Cardiac septum (tissue), 1 donor: ENCODE data around the gene RUFY3. TPM values are rescaled to one million over a fixed set of nuclear protein-coding genes. Genes with fewer than 3 reads are reported as not detected.
"Not testable (repeated sequence)": the region's sequence is repeated elsewhere in the genome, so short reads cannot be mapped to it uniquely, and the experiment has no call there.

Experiments
- DNase-seq: peaks from one replicate; pipeline ENCODE4 v3.0.0-alpha.2; 2020; ENCODE audit warnings: low spot score
- intact Hi-C: fragments of 100-400 bp; cut with DNase I; formaldehyde crosslinking; loops from one replicate; pipeline ENCODE4 v1.14.0; 2022
- total RNA-seq: library from RNA; stranded (reverse); fragmentation: NEBNext Ultra II Directional; extraction: Animal tissue kit (Norgen Biotek cat#: 25700); gene quantifications from one replicate; pipeline ENCODE4 v1.2.1, GENCODE V29; 2021
- donor health status: DM: no; HTN: no; CAD: no.

RUFY3 gene
- total RNA-seq, 1 donor from 2014 or later: 26.1 TPM

- DNase-seq: no peak
- intact Hi-C loops: no loop called here
Measured at GRCh38 chr4:70760662-70761061, 38.9 kb downstream of the RUFY3 start.

GRCh38 chr4:70761276-70761816 is 39.6 kb downstream of the RUFY3 start:
- intact Hi-C loops: no loop called here

GRCh38 chr4:70765368-70765767 is 43.6 kb downstream of the RUFY3 start:
- intact Hi-C loops: no loop called here
- DNase-seq: no peak

More at GRCh38 chr4:70761276-70761816, 39.6 kb downstream of the RUFY3 start:
- no peak for DNase-seq

GRCh38 chr4:70768301-70768948 is 46.7 kb downstream of the RUFY3 start:
- intact Hi-C loops: no loop called here
- no peak for DNase-seq

- intact Hi-C loops, DNase-seq: not testable (repeated sequence)
Measured at GRCh38 chr4:70769396-70769795, 47.6 kb downstream of the RUFY3 start.

GRCh38 chr4:70772929-70773555 is 51.3 kb downstream of the RUFY3 start:
- no peak for DNase-seq
- intact Hi-C loops: no loop called here

GRCh38 chr4:70778888-70779422 is 57.2 kb downstream of the RUFY3 start:
- no peak for DNase-seq
- intact Hi-C loops: no loop called here

- intact Hi-C loops: no loop called here
- no peak for DNase-seq
Measured at GRCh38 chr4:70783096-70783495, 61.3 kb downstream of the RUFY3 start.

- intact Hi-C loops: no loop called here
- DNase-seq: no peak
Measured at GRCh38 chr4:70787496-70787895, 65.7 kb downstream of the RUFY3 start.

GRCh38 chr4:70788733-70789132 is 67.0 kb downstream of the RUFY3 start:
- no peak for DNase-seq
- intact Hi-C loops: no loop called here

GRCh38 chr4:70793626-70794025 is 71.9 kb downstream of the RUFY3 start:
- intact Hi-C loops: no loop called here
- no peak for DNase-seq

GRCh38 chr4:70801265-70801809 is 79.6 kb downstream of the RUFY3 start:
- no peak for DNase-seq
- intact Hi-C loops: no loop called here

- intact Hi-C loops: no loop called here
- DNase-seq: no peak
Measured at GRCh38 chr4:70802928-70803580, 81.3 kb downstream of the RUFY3 start.

- no peak for DNase-seq
- intact Hi-C loops: no loop called here
Measured at GRCh38 chr4:70808151-70808550, 86.4 kb downstream of the RUFY3 start.

- intact Hi-C loops: no loop called here
- no peak for DNase-seq
Measured at GRCh38 chr4:70815370-70815769, 93.6 kb downstream of the RUFY3 start.

GRCh38 chr4:70816894-70817293 is 95.1 kb downstream of the RUFY3 start:
- no peak for DNase-seq
- intact Hi-C loops: no loop called here

GRCh38 chr4:70818173-70818855 is 96.5 kb downstream of the RUFY3 start:
- no peak for DNase-seq
- intact Hi-C loops: no loop called here

- DNase-seq: no peak
- intact Hi-C loops: no loop called here
Measured at GRCh38 chr4:70818921-70819320, 97.2 kb downstream of the RUFY3 start.

- no peak for DNase-seq
- intact Hi-C loops: no loop called here
Measured at GRCh38 chr4:70829015-70829414, 107.3 kb downstream of the RUFY3 start.

- intact Hi-C loops: no loop called here
- DNase-seq: no peak
Measured at GRCh38 chr4:70829492-70829891, 107.7 kb downstream of the RUFY3 start.
